Measurements from ENCODE around the gene KRT39.
"Not testable (repeated sequence)": the region's sequence is repeated elsewhere in the genome, so short reads cannot be mapped to it uniquely, and the experiment has no call there.

The KRT39 gene

DNA sequence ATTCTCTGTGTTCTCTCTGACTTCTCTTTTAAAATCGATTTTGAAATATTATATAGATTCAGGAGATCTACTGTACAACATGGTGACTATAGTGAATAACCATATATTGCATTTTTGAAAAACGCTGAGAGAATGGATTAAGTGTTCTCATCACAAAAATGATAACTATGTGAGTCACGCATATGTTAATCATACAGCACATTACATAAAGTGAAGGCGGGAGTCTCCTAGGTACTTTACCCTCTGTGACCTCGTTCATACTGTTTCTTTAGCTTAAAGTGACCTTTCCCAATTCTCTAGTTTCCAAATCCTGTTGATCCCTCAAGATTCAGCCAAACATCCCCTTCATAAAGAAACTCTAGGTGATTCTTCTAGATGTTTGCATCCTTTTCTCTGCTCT is 36.1 kb upstream of the KRT39 start:
- H3K9me3 ChIP-seq (ENCODE audit: control insufficient read depth, low read length) = no peaks in the 10 kb centered on the region
- no peak overlapping the region for H3K4me3 ChIP-seq (ENCODE audit: extremely low read depth, insufficient read depth, low read length, poor library complexity, severe bottlenecking)
- H3K4me1 ChIP-seq (ENCODE audit: control insufficient read depth, insufficient read depth, low read length, poor library complexity, severe bottlenecking) = no peaks in the 10 kb centered on the region
- H3K36me3 ChIP-seq (ENCODE audit: control insufficient read depth, insufficient read depth, low read length) = no peaks in the 10 kb centered on the region
- 71 to 73% methylated on average over 2 to 3 of the region's 5 CpGs for WGBS, 2 experiments (ENCODE audit: insufficient coverage in 2 of 2)
- H3K27ac ChIP-seq (ENCODE audit: low read depth, low read length, severe bottlenecking) = no peak overlapping the region

- WGBS, 2 experiments (ENCODE audit: insufficient coverage in 2 of 2) = 88 to 100% methylated on average over 1 of the region's 4 CpGs
- Histone ChIP-seq H3K27ac (ENCODE audit: low read depth, low read length, severe bottlenecking) (no peak overlapping the region), H3K9me3 (ENCODE audit: control insufficient read depth, low read length) (no peaks in the 10 kb centered on the region), H3K4me1 (ENCODE audit: control insufficient read depth, insufficient read depth, low read length, poor library complexity, severe bottlenecking) (no peaks in the 10 kb centered on the region), H3K4me3 (ENCODE audit: extremely low read depth, insufficient read depth, low read length, poor library complexity, severe bottlenecking) (no peak overlapping the region), H3K36me3 (ENCODE audit: control insufficient read depth, insufficient read depth, low read length) (no peaks in the 10 kb centered on the region)
Observed at GRCh38 chr17:41001795-41002194, 35.0 kb upstream of the KRT39 start.

GRCh38 chr17:40999563-40999962 is 32.8 kb upstream of the KRT39 start, which contains the start of gene KRTAP3-2:
Gene KRTAP3-2, minus strand, starts transcription at chr17:40999906. Its CDS starts 53 bp downstream, at chr17:40999853.
- not testable (repeated sequence) for H3K4me1 ChIP-seq (ENCODE audit: control insufficient read depth, insufficient read depth, low read length, poor library complexity, severe bottlenecking); H3K27ac ChIP-seq (ENCODE audit: low read depth, low read length, severe bottlenecking); H3K9me3 ChIP-seq (ENCODE audit: control insufficient read depth, low read length); H3K4me3 ChIP-seq (ENCODE audit: extremely low read depth, insufficient read depth, low read length, poor library complexity, severe bottlenecking); H3K36me3 ChIP-seq (ENCODE audit: control insufficient read depth, insufficient read depth, low read length)
- whole genome bisulfite sequencing, 2 experiments (ENCODE audit: insufficient coverage in 2 of 2) = 85 to 89% methylated on average over 5 of the region's 6 CpGs

DNA sequence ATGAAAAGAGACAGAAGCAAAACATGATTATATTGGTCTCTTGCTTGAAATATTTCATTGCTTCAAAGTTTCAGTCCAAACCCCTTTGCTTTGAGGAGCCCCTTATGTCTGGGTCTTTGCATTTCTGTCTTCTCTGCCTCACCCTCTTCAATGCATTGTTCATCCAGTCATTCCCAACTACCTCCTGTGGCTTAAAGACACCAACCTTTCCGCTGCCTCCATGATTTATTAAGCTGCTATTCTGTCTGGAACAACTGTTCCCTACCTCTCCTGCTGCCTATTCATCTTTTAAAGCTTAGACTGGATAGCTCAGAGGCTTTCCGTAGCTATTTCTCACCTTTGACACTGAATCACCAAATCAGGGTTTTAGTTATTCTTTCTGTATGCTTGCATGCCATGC is 30.6 kb upstream of the KRT39 start:
- Histone ChIP-seq H3K27ac (ENCODE audit: low read depth, low read length, severe bottlenecking) (no peak overlapping the region), H3K4me3 (ENCODE audit: extremely low read depth, insufficient read depth, low read length, poor library complexity, severe bottlenecking) (no peak overlapping the region), H3K9me3 (ENCODE audit: control insufficient read depth, low read length) (no peaks in the 10 kb centered on the region), H3K4me1 (ENCODE audit: control insufficient read depth, insufficient read depth, low read length, poor library complexity, severe bottlenecking) (no peaks in the 10 kb centered on the region), H3K36me3 (ENCODE audit: control insufficient read depth, insufficient read depth, low read length) (no peaks in the 10 kb centered on the region)
- WGBS, 2 experiments (ENCODE audit: insufficient coverage in 2 of 2) = 76 to 86% methylated on average over 1 to 2 of the region's 2 CpGs

GRCh38 chr17:40996829-40997228 is 30.1 kb upstream of the KRT39 start:
- Histone ChIP-seq H3K4me3 (ENCODE audit: extremely low read depth, insufficient read depth, low read length, poor library complexity, severe bottlenecking) (no peak overlapping the region), H3K9me3 (ENCODE audit: control insufficient read depth, low read length) (no peaks in the 10 kb centered on the region), H3K4me1 (ENCODE audit: control insufficient read depth, insufficient read depth, low read length, poor library complexity, severe bottlenecking) (no peaks in the 10 kb centered on the region), H3K27ac (ENCODE audit: low read depth, low read length, severe bottlenecking) (no peak overlapping the region), H3K36me3 (ENCODE audit: control insufficient read depth, insufficient read depth, low read length) (no peaks in the 10 kb centered on the region)
- WGBS, 2 experiments (ENCODE audit: insufficient coverage in 2 of 2) = 60 to 89% methylated on average over 1 of the region's 4 CpGs

- H3K4me1 ChIP-seq (ENCODE audit: control insufficient read depth, insufficient read depth, low read length, poor library complexity, severe bottlenecking) = no peaks in the 10 kb centered on the region
- no peak overlapping the region for H3K4me3 ChIP-seq (ENCODE audit: extremely low read depth, insufficient read depth, low read length, poor library complexity, severe bottlenecking)
- WGBS, 2 experiments (ENCODE audit: insufficient coverage in 2 of 2) = no CpG with 5 or more reads among the region's 1 CpG
- H3K36me3 ChIP-seq (ENCODE audit: control insufficient read depth, insufficient read depth, low read length) = no peaks in the 10 kb centered on the region
- no peaks in the 10 kb centered on the region for H3K9me3 ChIP-seq (ENCODE audit: control insufficient read depth, low read length)
- no peak overlapping the region for H3K27ac ChIP-seq (ENCODE audit: low read depth, low read length, severe bottlenecking)
Observed at GRCh38 chr17:40995116-40995515, 28.4 kb upstream of the KRT39 start.

- 67 to 83% methylated on average over 3 to 4 of the region's 4 CpGs for WGBS, 2 experiments (ENCODE audit: insufficient coverage in 2 of 2)
Observed at GRCh38 chr17:40993839-40994238, 27.1 kb upstream of the KRT39 start, which contains the start of gene KRTAP3-3. Gene KRTAP3-3, minus strand, starts transcription at chr17:40994164. Its CDS starts 67 bp downstream, at chr17:40994097.

GRCh38 chr17:40993084-40993483 is 26.3 kb upstream of the KRT39 start:
- H3K9me3 ChIP-seq (ENCODE audit: control insufficient read depth, low read length) = no peaks in the 10 kb centered on the region
- 100% methylated on average over 1 of the region's 2 CpGs for WGBS, 2 experiments (ENCODE audit: insufficient coverage in 2 of 2)
- no peak overlapping the region for H3K4me3 ChIP-seq (ENCODE audit: extremely low read depth, insufficient read depth, low read length, poor library complexity, severe bottlenecking)

More at GRCh38 chr17:40993839-40994238, 27.1 kb upstream of the KRT39 start, which contains the start of gene KRTAP3-3:
- Histone ChIP-seq H3K36me3 (ENCODE audit: control insufficient read depth, insufficient read depth, low read length) (no peaks in the 10 kb centered on the region), H3K9me3 (ENCODE audit: control insufficient read depth, low read length) (no peaks in the 10 kb centered on the region), H3K4me3 (ENCODE audit: extremely low read depth, insufficient read depth, low read length, poor library complexity, severe bottlenecking) (no peak within 1 kb of the TSS), H3K27ac (ENCODE audit: low read depth, low read length, severe bottlenecking) (no peak within 1 kb of the TSS), H3K4me1 (ENCODE audit: control insufficient read depth, insufficient read depth, low read length, poor library complexity, severe bottlenecking) (no peaks in the 10 kb centered on the region)

DNA sequence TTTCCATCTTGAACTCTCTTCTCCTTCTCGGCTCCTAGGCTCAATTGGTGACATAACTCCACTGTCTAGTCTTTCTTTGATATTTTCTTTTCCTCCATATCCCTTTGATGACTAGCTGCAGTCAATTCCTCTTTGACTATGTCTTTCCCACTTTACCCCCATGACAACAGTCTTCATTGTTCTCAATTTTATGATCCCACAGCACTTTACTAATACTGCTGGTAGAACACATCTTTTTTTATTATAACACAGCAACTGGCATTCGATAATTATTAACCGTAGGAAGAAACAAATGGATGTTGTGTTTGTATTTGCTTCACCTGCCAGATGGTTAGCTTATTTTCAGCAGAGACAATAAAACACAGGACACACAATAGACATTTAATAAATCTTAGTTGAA is 25.9 kb upstream of the KRT39 start:
- Histone ChIP-seq H3K4me1 (ENCODE audit: control insufficient read depth, insufficient read depth, low read length, poor library complexity, severe bottlenecking) (no peaks in the 10 kb centered on the region), H3K4me3 (ENCODE audit: extremely low read depth, insufficient read depth, low read length, poor library complexity, severe bottlenecking) (no peak overlapping the region), H3K36me3 (ENCODE audit: control insufficient read depth, insufficient read depth, low read length) (no peaks in the 10 kb centered on the region), H3K9me3 (ENCODE audit: control insufficient read depth, low read length) (no peaks in the 10 kb centered on the region), H3K27ac (ENCODE audit: low read depth, low read length, severe bottlenecking) (no peak overlapping the region)
- WGBS, 2 experiments (ENCODE audit: insufficient coverage in 2 of 2) = 92 to 100% methylated on average over 1 of the region's 3 CpGs

More at GRCh38 chr17:40993084-40993483, 26.3 kb upstream of the KRT39 start:
- H3K4me1 ChIP-seq (ENCODE audit: control insufficient read depth, insufficient read depth, low read length, poor library complexity, severe bottlenecking) = no peaks in the 10 kb centered on the region
- no peaks in the 10 kb centered on the region for H3K36me3 ChIP-seq (ENCODE audit: control insufficient read depth, insufficient read depth, low read length)
- no peak overlapping the region for H3K27ac ChIP-seq (ENCODE audit: low read depth, low read length, severe bottlenecking)

GRCh38 chr17:40986920-40987319 is 20.2 kb upstream of the KRT39 start:
- 86 to 88% methylated on average over 7 of the region's 8 CpGs for WGBS, 2 experiments (ENCODE audit: insufficient coverage in 2 of 2)
- Histone ChIP-seq H3K4me1 (ENCODE audit: control insufficient read depth, insufficient read depth, low read length, poor library complexity, severe bottlenecking) (no peaks in the 10 kb centered on the region), H3K36me3 (ENCODE audit: control insufficient read depth, insufficient read depth, low read length) (no peaks in the 10 kb centered on the region), H3K4me3 (ENCODE audit: extremely low read depth, insufficient read depth, low read length, poor library complexity, severe bottlenecking) (no peak overlapping the region), H3K9me3 (ENCODE audit: control insufficient read depth, low read length) (no peaks in the 10 kb centered on the region), H3K27ac (ENCODE audit: low read depth, low read length, severe bottlenecking) (no peak overlapping the region)

- Histone ChIP-seq H3K36me3 (ENCODE audit: control insufficient read depth, insufficient read depth, low read length) (no peaks in the 10 kb centered on the region), H3K4me3 (ENCODE audit: extremely low read depth, insufficient read depth, low read length, poor library complexity, severe bottlenecking) (no peak within 1 kb of the TSS), H3K9me3 (ENCODE audit: control insufficient read depth, low read length) (no peaks in the 10 kb centered on the region), H3K27ac (ENCODE audit: low read depth, low read length, severe bottlenecking) (no peak within 1 kb of the TSS), H3K4me1 (ENCODE audit: control insufficient read depth, insufficient read depth, low read length, poor library complexity, severe bottlenecking) (no peaks in the 10 kb centered on the region)
- WGBS, 2 experiments (ENCODE audit: insufficient coverage in 2 of 2) = 83% methylated on average over 1 of the region's 3 CpGs; no CpG with 5 or more reads in 1 of the 2 experiments
Observed at GRCh38 chr17:40984226-40984625, 17.5 kb upstream of the KRT39 start, which contains the start of gene KRT40. Gene KRT40, minus strand, starts transcription at chr17:40984326. Its CDS starts 53 bp downstream, at chr17:40984273.
